SJSA1 (cell line): ENCODE results near the gene UBE2G2. TPM values are rescaled to one million over a fixed set of nuclear protein-coding genes. Genes with fewer than 3 reads are reported as not detected.

Source experiments
- DNase-seq, 2 experiments: peaks; one replicate each; pipeline ENCODE4 v3.0.0-alpha.2; 2015 to 2020; ENCODE audit warnings: low spot score in 2 of 2, low read depth in 1 of 2
- H3K27ac ChIP-seq: fragments of 250-450 bp; sonication (Bioruptor Pico); 2 replicates; pipeline ENCODE4 v1.5.1; 2020; ENCODE audit warnings: mild to moderate bottlenecking, moderate library complexity
- H3K27me3 ChIP-seq: fragments of 250-450 bp; sonication (Bioruptor Pico); replicated peaks from 2 replicates; pipeline ENCODE4 v1.5.1; 2020; ENCODE audit warnings: mild to moderate bottlenecking, moderate library complexity
- H3K36me3 ChIP-seq: fragments of 250-450 bp; sonication (Bioruptor Pico); 2 replicates; pipeline ENCODE4 v1.5.1; 2020; ENCODE audit warnings: mild to moderate bottlenecking
- H3K4me1 ChIP-seq: fragments of 250-450 bp; sonication (Bioruptor Pico); replicated peaks from 2 replicates; pipeline ENCODE4 v1.6.1; 2021; ENCODE audit warnings: mild to moderate bottlenecking
- H3K4me3 ChIP-seq: fragments of 250-450 bp; sonication (Bioruptor Pico); 2 replicates; pipeline ENCODE4 v1.5.1; 2020; ENCODE audit warnings: mild to moderate bottlenecking
- H3K9me3 ChIP-seq: fragments of 250-450 bp; sonication (Bioruptor Pico); replicated peaks from 2 replicates; pipeline ENCODE4 v1.5.1; 2020; ENCODE audit warnings: mild to moderate bottlenecking
- total RNA-seq: library from RNA; depleted of rRNA; stranded (reverse); fragments of >200 nt; shearing (Covaris generic); gene quantifications from 2 replicates; pipeline ENCODE4 v1.2.3, GENCODE V29; 2014

Gene UBE2G2
- total RNA-seq, 1 experiment from 2014 or later = 74.7 TPM

DNA sequence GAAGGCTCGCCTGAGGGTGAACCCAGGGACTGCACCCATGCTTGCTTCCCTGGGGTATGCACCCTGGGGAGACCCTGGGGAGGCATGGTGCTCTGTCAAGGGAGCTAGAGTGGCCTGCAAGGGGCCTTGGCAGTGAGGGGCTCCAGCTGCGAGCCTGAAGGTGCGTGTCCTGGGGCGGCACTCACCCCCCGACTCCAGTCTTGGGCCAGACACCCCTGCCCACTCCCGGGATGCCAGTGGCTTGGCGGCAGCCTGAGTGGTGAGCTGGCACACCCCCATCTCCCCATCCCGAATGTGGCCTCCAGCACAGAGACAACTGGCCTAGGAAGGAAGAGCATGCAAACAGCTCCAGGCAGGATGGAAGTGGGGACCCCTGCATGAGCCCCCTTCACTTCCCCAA is 13.6 kb upstream of the UBE2G2 start:
- H3K4me3 ChIP-seq = no peak overlapping the region
- no peaks in the 10 kb centered on the region for H3K27me3 ChIP-seq
- peaks cover 67% of the 10 kb centered on the region for H3K36me3 ChIP-seq
- peaks cover 26% of the 10 kb centered on the region for H3K9me3 ChIP-seq
- DNase-seq = no peak
- peaks cover 18% of the 10 kb centered on the region for H3K4me1 ChIP-seq
- no peak overlapping the region for H3K27ac ChIP-seq

DNA sequence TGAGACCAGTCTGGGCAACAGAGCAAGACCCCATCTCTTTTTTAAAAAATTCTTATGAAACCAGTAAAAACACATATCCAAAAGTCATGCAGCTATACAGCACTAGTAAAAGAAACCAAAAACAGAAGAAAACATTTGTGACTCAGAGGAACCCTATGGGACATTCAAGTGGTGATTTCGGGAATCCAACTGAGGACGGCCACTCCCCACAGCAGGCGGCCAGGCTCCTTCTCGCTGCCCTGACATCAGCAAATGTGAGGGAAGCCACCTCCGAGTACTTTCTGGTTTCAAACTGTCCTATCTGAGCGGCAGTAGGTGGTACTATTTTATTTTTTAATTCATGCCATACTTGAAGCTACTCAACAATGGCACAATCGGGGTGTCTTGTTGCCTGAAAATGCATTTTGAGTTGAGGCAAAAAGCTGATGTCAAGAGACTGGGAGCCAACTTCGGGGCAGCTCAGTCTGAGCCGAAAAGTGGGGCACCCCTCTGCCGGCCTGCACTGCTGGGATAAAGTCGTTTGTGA is 12.9 kb upstream of the UBE2G2 start:
- H3K27ac ChIP-seq = no peak overlapping the region

GRCh38 chr21:44813727-44814126 is 12.1 kb upstream of the UBE2G2 start:
- H3K27me3 ChIP-seq = no peaks in the 10 kb centered on the region
- no peak for DNase-seq
- H3K4me1 ChIP-seq = peaks cover 14% of the 10 kb centered on the region
- peaks cover 12% of the 10 kb centered on the region for H3K9me3 ChIP-seq
- peaks cover 82% of the 10 kb centered on the region for H3K36me3 ChIP-seq
- H3K27ac ChIP-seq = no peak overlapping the region
- H3K4me3 ChIP-seq = no peak overlapping the region

More for the DNA sequence above, 12.9 kb upstream of the UBE2G2 start:
- Histone ChIP-seq H3K4me1 (peaks cover 18% of the 10 kb centered on the region), H3K9me3 (peaks cover 21% of the 10 kb centered on the region), H3K4me3 (no peak overlapping the region), H3K36me3 (peaks cover 73% of the 10 kb centered on the region), H3K27me3 (no peaks in the 10 kb centered on the region)
- no peak for DNase-seq

DNA sequence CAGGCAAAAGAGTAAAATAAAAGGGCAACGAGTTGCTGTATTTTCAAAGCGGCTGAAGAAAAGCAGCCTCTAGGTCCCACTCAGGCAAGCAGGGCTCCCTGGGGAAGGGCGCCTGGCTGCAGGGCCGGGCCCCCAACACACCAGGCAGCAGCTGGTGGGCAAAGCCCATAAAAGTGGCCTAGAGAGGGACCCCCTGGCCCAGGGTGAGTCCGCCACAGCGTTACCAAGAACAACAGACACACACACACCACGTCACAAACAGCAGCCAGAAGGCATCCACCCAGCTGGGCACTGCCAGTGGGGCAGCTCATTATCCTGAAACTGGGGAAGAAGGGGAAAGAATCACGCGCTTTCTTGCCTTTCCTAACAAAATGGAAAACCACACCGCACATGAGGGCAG is 11.5 kb upstream of the UBE2G2 start:
- DNase-seq = no peak
- H3K27ac ChIP-seq = no peak overlapping the region
- peaks cover 7% of the 10 kb centered on the region; the same call in 1 of the 2 replicates for H3K9me3 ChIP-seq
- H3K36me3 ChIP-seq = peaks cover 83% of the 10 kb centered on the region
- H3K4me1 ChIP-seq = peaks cover 9% of the 10 kb centered on the region
- H3K4me3 ChIP-seq = no peak overlapping the region
- H3K27me3 ChIP-seq = no peaks in the 10 kb centered on the region

GRCh38 chr21:44812640-44813039 is 11.0 kb upstream of the UBE2G2 start:
- H3K27me3 ChIP-seq = no peaks in the 10 kb centered on the region
- H3K36me3 ChIP-seq = peaks cover 84% of the 10 kb centered on the region
- no peak for DNase-seq
- H3K4me1 ChIP-seq = peaks cover 6% of the 10 kb centered on the region
- H3K4me3 ChIP-seq = no peak overlapping the region
- H3K9me3 ChIP-seq = peaks cover 4% of the 10 kb centered on the region; the same call in 1 of the 2 replicates
- H3K27ac ChIP-seq = no peak overlapping the region

GRCh38 chr21:44810779-44811178 is 9.2 kb upstream of the UBE2G2 start:
- Histone ChIP-seq H3K27me3 (no peaks in the 10 kb centered on the region), H3K4me3 (no peak overlapping the region), H3K36me3 (peaks cover 93% of the 10 kb centered on the region), H3K27ac (no peak overlapping the region), H3K4me1 (no peaks in the 10 kb centered on the region), H3K9me3 (no peaks in the 10 kb centered on the region)
- DNase-seq = no peak

DNA sequence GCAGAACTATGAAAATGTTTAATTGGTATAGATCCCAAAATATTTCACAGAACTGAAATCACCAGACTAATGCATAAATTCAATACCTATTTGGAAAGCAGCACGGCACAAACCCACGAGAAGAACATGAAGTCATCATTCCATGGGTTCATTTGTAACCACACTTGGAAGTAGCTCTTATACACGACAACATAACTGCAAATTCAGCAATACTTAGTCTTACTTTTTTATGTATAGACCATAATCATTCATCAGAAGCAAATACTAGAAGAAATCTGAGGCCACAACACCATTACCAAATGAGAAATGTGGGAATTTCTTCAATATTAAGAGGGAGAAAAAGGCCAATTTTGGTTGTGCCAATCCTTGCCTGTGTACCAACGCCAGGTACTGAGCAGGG is 4.2 kb upstream of the UBE2G2 start:
- Histone ChIP-seq H3K4me3 (no peak overlapping the region), H3K36me3 (peaks cover 93% of the 10 kb centered on the region), H3K9me3 (0 out of 2 replicates have a peak, but pooled peaks cover 4% of the 10 kb centered on the region), H3K27ac (no peak overlapping the region), H3K27me3 (no peaks in the 10 kb centered on the region), H3K4me1 (peaks cover 8% of the 10 kb centered on the region)
- DNase-seq = no peak

GRCh38 chr21:44805226-44805625 is 3.6 kb upstream of the UBE2G2 start:
- Histone ChIP-seq H3K27ac (no peak overlapping the region), H3K4me1 (peaks cover 13% of the 10 kb centered on the region), H3K9me3 (0 out of 2 replicates have a peak, but pooled peaks cover 4% of the 10 kb centered on the region), H3K4me3 (no peak overlapping the region), H3K27me3 (no peaks in the 10 kb centered on the region), H3K36me3 (peaks cover 86% of the 10 kb centered on the region)
- no peak for DNase-seq

GRCh38 chr21:44804762-44805161 is 3.1 kb upstream of the UBE2G2 start:
- Histone ChIP-seq H3K4me3 (no peak overlapping the region), H3K4me1 (peaks cover 18% of the 10 kb centered on the region), H3K27ac (no peak overlapping the region), H3K9me3 (0 out of 2 replicates have a peak, but pooled peaks cover 4% of the 10 kb centered on the region), H3K36me3 (peaks cover 85% of the 10 kb centered on the region), H3K27me3 (no peaks in the 10 kb centered on the region)
- no peak for DNase-seq

GRCh38 chr21:44803651-44804050 is 2.0 kb upstream of the UBE2G2 start:
- H3K36me3 ChIP-seq = peaks cover 85% of the 10 kb centered on the region
- no peak overlapping the region for H3K27ac ChIP-seq
- no peaks in the 10 kb centered on the region for H3K27me3 ChIP-seq

GRCh38 chr21:44802396-44803153 is 955 bp upstream of the UBE2G2 start:
- DNase-seq = peak in 1 of 2 experiments; percentile 20
- Histone ChIP-seq H3K27me3 (no peaks in the 10 kb centered on the region), H3K27ac (peak overlapping the region; percentile 74; the same call in 1 of the 2 replicates), H3K4me3 (peak overlapping the region; percentile 90), H3K36me3 (peaks cover 84% of the 10 kb centered on the region), H3K4me1 (peaks cover 20% of the 10 kb centered on the region), H3K9me3 (0 out of 2 replicates have a peak, but pooled peaks cover 4% of the 10 kb centered on the region)

More at GRCh38 chr21:44803651-44804050, 2.0 kb upstream of the UBE2G2 start:
- Histone ChIP-seq H3K4me3 (no peak overlapping the region), H3K4me1 (peaks cover 20% of the 10 kb centered on the region), H3K9me3 (0 out of 2 replicates have a peak, but pooled peaks cover 4% of the 10 kb centered on the region)
- DNase-seq = no peak

DNA sequence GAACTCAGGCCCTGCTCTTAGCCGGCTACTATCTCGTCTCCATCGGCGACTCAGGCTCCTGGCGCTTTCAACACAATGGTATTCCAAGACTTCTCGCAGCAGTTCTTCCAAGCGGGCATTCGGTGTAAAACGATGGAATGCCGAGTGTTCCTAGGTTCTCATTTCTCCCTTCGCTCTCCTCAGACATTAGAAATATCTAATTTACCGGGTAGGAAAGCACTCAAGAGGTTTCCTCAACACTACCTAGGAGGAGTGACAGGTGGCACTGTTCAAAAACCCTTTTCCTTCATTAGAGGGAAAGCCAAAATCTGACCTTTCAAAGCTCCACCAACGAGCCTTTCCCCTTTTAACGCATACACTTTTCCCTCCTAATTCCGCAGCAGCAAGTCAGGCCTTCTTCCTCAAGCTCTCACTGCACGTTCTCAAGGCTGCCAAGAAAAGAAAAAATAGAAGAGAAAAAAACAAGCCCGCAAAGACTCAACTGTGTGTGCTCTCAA is 601 bp downstream of the UBE2G2 start:
- Histone ChIP-seq H3K4me1 (peaks cover 20% of the 10 kb centered on the region), H3K27ac (peak overlapping the region; percentile 74), H3K36me3 (peaks cover 80% of the 10 kb centered on the region), H3K4me3 (peak overlapping the region; percentile 90), H3K9me3 (0 out of 2 replicates have a peak, but pooled peaks cover 4% of the 10 kb centered on the region), H3K27me3 (no peaks in the 10 kb centered on the region)
- DNase-seq = peak in 1 of 2 experiments; percentile 49

GRCh38 chr21:44800103-44800502 is 1.5 kb downstream of the UBE2G2 start:
- DNase-seq = peak; percentile 39 to 68
- H3K9me3 ChIP-seq = 0 out of 2 replicates have a peak, but pooled peaks cover 4% of the 10 kb centered on the region

GRCh38 chr21:44799646-44800045 is 2.0 kb downstream of the UBE2G2 start:
- H3K36me3 ChIP-seq = peaks cover 67% of the 10 kb centered on the region
- no peak overlapping the region for H3K27ac ChIP-seq
- no peaks in the 10 kb centered on the region for H3K27me3 ChIP-seq
- H3K4me3 ChIP-seq = no peak overlapping the region
- DNase-seq = no peak
- H3K4me1 ChIP-seq = peaks cover 20% of the 10 kb centered on the region
- 0 out of 2 replicates have a peak, but pooled peaks cover 4% of the 10 kb centered on the region for H3K9me3 ChIP-seq

More at GRCh38 chr21:44800103-44800502, 1.5 kb downstream of the UBE2G2 start:
- H3K4me1 ChIP-seq = peaks cover 20% of the 10 kb centered on the region
- H3K4me3 ChIP-seq = peak overlapping the region; percentile 90
- no peak overlapping the region for H3K27ac ChIP-seq
- peaks cover 71% of the 10 kb centered on the region for H3K36me3 ChIP-seq
- no peaks in the 10 kb centered on the region for H3K27me3 ChIP-seq
